Loucy (cell line): ENCODE results near the gene ARHGAP42.

ENCODE experiments used
- CTCF ChIP-seq: fragments of 200-600 bp; sonication (generic); conservative IDR thresholded peaks from 2 replicates; pipeline ENCODE4 v1.5.1; 2014; ENCODE audit warnings: mild to moderate bottlenecking, antibody characterized with exemption, low read length
- EZH2phosphoT487 ChIP-seq: fragments of 200-600 bp; IDR thresholded peaks from 2 replicates; pipeline ENCODE4 v1.6.1; 2018; ENCODE audit warnings: antibody characterized with exemption, mild to moderate bottlenecking, moderate library complexity, borderline replicate concordance

GRCh38 chr11:100855466-100856067 is 168.5 kb downstream of the ARHGAP42 start:
- TF ChIP-seq CTCF (peak; percentile 71), EZH2phosphoT487 (no peak)
